ENCODE measurements around the gene CACNA1C.

Gene CACNA1C

DNA sequence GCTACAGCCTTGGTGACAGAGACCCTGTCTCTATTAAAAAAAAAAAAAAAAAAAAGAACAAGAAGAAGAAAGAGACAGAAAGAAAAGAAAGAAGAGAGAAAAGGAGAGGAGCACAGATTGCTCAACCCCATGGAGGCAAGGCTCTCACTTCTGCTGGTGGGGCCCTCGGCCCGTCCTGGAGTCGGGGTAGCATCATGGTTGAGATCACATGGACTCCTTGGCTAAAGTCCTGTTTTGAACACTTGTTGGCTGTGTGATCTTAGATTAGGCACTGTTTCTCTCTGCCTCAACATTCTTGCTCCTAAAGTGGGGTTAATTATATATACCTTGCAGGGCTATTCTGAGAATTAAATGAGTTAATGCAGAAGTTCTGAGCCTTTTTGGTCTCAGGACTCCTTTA is 207.7 kb downstream of the CACNA1C start:
- FAIRE-seq, result no peak

DNA sequence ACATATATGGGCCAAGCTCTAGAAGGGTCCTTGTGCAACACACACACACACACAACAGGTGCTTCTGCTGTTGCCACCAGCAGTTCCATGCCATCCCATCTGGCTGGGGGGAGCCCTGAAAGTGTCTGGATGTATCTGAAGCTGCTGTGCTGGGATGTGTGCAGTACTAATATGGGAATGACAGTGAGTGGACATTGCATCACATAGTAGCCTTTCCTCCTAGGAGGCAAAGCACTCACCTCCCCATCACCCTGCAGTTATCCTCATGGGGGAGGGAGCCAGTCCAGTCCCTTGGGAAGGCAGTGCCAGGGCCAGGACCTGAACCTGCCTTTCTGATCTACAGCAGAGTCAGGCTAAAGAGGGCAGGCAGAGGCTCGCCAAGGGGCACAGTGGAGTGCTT is 208.9 kb downstream of the CACNA1C start:
- no peak for FAIRE-seq

- no peak for FAIRE-seq
These were observed 209.7 kb downstream of the CACNA1C start for GRCh38 chr12:2262449-2262848.

DNA sequence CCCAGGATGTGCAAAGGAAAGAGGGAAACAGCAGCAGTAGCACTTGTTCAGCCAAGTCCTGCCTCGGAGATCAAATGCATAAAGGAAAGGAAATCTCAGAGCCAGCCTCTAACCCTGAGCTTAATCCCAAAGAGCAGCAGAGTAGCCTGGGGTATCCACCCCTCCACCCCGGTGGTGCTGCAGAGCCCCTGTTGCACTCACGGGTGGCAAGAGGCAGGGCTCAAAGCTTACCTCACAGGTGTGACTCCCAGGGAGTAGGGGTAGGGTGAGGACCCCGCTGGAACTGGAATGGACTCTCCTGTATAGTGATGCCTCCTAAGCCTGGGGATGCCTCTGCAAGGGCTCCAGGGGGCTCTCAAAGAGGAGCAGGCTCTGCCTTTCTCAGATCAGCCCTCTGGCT is 211.1 kb downstream of the CACNA1C start:
- no peak for FAIRE-seq

DNA sequence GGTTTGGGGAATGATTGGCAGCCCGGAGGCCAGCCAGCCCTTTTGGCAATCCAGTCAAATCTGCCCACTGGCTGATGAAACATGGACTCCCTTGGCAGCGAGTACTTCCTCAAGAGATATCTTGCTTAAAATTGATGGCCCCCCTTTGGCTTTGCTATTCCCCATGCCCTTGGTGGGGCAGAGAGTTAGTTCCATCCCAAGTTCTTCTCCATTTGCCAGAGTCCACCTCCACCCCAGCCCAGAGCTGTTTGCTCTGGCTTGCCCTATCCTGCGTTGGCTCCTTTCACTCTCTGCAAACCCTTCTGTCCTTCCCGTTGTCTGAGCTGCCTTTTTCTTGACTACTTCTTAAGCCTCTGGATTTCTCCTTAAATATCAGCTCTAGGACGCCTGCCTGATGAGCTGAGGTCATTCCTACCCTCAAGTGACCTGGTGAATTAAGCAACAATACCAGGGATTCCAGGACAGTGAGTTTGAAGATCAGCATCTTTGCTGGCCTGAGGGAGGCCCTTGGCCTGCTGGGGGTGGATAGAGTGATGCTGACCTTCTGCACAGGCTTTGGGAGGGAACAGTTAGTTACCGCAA is 212.0 kb downstream of the CACNA1C start:
- no peak for FAIRE-seq

DNA sequence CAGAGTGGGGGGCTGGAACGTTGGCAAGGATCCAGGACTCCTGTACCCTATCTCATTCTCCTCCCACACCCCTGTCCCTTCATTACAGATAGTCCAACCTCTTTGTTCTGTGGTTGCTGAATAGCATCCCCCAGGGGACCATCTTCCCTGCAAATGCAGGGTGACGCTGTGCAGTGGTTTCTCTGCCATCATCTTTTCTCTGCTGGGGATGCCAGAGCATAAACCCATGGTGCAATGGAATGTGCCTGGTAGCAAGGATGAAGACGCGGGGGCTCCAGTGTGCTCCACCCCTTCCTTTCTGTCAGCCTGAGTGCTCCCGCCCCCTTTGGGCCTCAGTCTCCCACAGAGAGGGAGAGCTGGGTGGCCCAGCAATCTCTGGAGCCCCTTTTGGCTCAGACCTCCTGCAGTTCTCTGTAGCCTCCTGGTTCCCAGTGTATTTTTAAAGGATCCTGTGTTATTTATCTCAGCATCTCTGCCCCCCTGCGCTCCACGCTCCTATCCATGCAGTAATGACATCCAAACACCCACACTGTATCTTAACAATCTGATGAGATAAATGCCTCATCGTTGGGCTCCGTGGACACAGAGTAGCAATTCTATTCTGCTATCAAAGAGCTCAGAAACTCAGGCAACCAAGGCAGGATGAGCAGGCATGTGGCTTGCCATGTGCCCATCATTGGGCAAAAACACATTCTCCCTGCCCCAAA is 212.8 kb downstream of the CACNA1C start:
- no peak for FAIRE-seq

DNA sequence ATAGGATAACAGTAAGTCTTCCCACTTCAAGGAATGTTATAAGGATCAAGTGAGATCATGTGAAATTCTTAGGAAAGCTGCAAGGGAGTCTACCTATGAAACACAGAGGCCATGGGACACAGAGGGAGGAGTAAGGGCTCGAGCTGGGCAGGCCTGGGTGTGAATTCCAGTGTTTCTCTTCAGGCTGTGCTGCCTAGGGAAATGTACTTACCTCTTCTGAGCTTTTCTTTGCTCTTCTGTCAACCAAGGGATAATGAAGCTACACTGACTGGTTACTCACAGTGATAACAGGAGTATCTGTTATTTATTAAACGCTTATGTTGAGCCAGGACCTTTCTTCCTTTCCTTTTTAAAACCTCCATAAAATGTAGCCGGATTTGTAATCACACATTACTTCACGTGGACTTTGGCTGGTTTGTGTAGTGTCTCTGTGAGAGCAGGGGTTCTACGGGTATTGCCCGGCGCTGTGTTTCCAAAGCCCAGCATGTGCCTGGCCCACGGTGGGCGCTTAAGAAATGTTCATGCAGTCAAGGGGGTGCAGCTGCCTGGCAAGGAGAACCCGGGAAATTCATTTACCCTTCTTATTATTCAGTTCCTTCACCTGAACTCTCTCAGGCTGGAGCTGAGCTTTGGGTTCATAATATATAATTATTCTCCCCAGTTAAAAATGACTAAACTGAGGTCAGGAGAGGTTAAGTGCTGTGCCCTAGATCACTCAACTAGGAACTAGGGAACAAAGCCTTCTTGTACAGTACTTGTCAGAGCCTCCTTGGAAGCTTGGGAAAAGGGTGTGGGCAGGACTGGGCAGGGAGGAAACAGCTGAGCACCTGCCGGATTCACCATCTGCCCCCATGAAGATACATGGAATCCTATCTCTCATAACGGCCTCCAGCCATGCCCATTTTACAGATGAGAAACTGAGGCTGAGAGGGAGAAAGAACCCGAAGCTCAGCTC is 214.2 kb downstream of the CACNA1C start:
- no peak for FAIRE-seq

DNA sequence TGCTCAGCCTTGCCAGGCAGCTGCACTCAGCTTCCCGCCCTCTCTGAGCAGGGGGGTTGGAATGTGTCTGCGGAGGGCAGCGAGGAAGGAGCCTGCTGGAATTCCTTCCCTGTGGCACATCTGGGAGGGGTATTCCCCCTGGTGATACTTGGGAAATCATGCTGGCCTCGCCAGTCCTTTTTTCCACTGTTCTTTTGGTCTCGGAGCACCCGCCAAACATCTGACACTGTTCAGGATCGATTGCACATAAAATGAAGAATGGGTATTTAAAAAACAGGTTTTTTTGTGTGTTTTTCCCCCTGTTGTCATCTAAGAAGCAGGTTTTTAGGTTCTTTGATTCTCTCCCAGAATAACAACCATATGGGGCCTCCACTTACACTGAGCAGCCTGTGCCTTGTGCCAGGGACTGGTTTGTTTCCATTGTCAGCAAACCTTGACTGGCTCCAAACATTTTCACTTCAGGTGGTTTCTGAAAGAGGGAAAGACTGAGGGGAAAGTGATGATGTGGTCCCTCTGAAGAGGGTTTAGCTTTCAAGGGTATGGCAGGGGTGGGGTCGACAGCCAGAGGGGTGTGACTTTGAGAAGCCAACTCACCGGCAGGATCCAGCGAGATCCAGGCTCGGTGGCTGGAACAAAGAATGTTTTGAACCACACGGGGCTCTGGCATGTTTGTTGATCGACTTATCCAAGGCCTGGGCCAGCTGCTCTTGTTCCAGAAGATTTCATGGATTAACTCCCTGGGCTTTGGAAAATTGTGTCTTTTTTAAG is 215.1 kb downstream of the CACNA1C start:
- no peak for FAIRE-seq

DNA sequence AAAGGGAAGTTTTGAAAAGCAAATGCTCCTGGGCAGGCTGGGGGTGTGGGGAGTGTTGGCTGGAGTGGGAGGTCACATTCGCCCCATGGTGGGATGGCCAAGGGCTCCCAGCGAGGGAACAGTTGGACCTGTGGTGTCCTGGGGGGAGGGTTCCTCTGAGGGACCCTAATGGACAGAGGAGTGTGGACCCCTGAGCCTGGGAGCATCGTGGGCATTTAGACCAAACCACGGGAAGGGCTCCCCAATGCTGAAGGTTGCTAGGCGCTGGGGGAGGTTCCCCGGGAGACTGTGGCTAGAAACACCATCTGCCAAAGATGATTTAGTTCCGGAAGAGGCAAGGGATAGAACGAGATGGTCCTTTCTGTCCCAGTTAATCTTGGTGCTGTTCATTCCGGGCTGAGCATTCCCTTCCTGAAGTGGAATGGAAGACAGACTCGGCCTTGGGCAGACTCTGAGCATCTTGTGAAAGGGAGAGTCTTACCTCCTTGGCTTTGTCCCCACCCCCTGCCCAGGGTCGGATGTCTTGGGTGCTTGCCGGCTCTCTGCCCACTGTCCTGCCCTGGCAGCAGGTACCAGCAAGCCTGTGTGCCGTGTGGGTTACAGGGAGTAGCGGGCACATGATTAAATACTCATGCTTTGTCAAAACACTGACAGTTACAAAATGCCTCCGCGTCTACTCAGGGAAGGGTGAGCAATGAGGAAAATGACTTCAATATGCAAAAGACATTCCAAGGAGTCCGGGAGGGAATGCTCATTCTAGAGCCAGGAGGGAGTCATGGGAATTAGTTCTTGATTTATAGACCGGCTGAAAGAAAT is 215.9 kb downstream of the CACNA1C start:
- FAIRE-seq, result no peak

- no peak for FAIRE-seq
These were observed 218.1 kb downstream of the CACNA1C start for GRCh38 chr12:2270846-2271245.

GRCh38 chr12:2271961-2272360 is 219.2 kb downstream of the CACNA1C start:
- FAIRE-seq, result no peak

- FAIRE-seq, result no peak
These were observed 220.5 kb downstream of the CACNA1C start for GRCh38 chr12:2273288-2273687.

DNA sequence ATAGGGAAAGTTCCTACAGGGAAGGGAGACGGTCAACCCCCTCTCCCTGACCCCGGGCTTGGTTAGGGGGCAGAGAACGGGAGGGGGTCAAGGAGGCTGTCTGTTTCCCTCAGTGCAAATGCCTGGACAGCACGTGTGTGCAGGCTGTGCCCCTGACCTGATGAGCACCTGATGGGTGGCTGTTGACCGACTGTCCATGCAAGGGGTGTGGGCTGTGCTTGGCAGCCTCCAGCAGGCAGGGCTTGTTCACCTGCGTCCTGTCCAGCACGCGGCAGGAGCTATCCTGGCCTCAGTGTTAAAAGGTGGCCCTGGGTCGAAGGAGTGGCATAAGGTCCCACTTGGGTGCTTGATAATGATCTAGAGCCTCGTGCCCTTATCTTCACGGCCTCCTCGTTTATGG is 221.0 kb downstream of the CACNA1C start:
- FAIRE-seq, result no peak

- no peak for FAIRE-seq
These were observed 221.9 kb downstream of the CACNA1C start for GRCh38 chr12:2274733-2275132.

GRCh38 chr12:2276288-2277033 is 223.7 kb downstream of the CACNA1C start:
- FAIRE-seq, result no peak

DNA sequence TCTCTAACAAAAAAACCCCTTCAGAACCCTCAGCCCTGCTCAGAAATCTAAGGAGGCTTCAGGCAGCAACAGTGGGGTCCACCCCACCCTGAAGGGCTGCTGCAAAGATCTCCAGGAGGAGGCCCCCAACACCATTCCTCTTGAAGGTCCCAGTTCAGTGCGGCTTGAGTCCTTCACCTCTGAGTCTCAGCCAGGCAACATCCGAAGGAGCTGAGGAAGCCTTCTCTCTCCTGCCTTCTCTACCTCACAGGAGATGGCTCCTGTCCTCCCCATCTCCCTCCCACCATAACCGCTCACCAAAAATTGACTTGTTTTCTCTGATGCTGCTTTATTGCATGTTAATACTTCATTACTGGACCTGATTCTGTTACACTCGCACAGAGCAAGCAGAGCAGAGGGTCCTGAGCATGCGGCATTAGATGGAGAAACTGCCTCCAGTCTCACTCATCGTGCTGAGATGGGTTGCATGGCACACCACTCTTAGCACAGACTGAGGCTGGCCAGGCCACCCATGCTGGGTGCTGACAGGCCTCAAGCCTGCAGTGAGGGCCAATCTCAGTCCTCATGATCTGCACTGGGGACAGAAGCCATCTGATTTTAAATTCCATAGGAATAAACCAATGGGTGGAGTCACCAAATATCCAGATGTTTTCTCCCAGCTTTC is 224.8 kb downstream of the CACNA1C start:
- FAIRE-seq, result no peak

GRCh38 chr12:2281446-2281845 is 228.7 kb downstream of the CACNA1C start:
- no peak for FAIRE-seq

DNA sequence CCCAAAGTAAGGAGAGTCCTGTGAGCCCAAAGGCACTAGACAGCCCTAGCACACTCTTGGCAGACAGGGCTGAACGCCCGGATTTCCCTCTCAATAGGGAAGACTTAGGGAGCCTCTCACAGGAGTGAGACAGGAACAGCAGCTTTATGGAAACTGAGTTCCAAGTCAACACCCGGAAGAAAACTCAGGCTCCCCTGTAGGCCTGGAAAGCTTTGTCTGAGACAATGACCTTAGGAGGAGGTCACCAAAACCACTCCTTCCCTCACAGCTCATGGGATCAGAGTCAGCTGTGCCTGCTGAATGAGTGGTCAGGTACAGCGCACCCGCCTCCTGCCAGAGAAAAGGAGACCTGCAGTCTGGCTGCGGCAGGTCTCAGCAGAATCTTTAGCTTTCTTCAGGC is 229.5 kb downstream of the CACNA1C start:
- FAIRE-seq, result no peak

DNA sequence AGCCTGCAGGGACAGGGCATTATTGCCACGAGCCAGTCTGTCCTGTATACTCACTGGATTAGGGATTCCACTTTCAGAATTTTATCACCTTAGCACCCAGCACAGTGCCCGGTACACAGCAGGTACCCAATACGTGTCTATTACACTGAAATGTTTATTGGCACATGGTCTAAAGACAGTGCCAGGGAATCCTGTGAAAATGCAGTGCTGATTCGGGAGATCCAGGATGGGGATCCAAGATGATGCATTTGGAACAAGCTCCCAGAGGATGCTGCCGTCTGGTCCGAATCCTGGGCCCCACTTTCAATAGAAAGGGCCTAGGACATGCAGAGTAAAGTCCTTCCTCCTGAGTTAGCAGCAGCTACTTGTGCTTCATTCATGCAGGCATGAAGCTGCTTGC is 230.7 kb downstream of the CACNA1C start:
- FAIRE-seq, result no peak

DNA sequence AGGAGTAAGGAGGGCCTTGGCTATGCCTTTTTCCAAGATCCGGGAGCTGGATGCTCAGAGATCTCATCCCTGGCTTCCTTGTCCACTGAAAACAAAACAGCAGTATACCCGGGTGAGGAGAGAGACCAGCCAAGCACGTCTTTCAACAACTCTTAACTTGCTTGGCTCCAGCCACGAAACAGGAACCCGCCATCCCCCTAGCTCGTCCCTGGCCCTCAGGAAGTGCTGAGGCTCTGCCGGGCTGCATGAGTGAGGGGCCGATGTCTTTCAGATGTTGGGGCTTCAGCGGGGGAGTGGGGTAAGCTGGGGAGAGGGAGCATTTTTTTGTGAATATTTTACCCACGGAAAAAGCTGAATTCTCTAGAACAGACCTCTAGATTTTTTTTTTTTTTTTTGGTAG is 231.1 kb downstream of the CACNA1C start:
- FAIRE-seq, result no peak
